Ovary (tissue), 3 donors: Measurements from ENCODE around the gene EIF4G3.

ENCODE experiments used
- CTCF ChIP-seq, 3 donors: fragments of 450-650 bp in 2 of 3; fragments of 200-600 bp in 1 of 3; IDR thresholded peaks; one replicate each; pipeline versions ENCODE4 v1.5.1 to v1.8.0; 2016 to 2022; ENCODE audit warnings: antibody characterized with exemption in 3 of 3, mild to moderate bottlenecking in 1 of 3
- POLR2A ChIP-seq: fragments of 450-650 bp; IDR thresholded peaks from one replicate; pipeline ENCODE4 v1.6.1; 2017; ENCODE audit warnings: antibody characterized with exemption, mild to moderate bottlenecking, moderate library complexity
- donor health status: DM: no; HTN: no; CAD: no.

GRCh38 chr1:21182181-21182731, 5.6 kb upstream of the EIF4G3 start:
- TF ChIP-seq CTCF (IDR thresholded peaks at IDR 0.05) (no peak), POLR2A (no peak)
